ENCODE measurements around the gene FBXL16.
A peak's percentile ranks its signal among the peaks of the same experiment; 100 is the strongest.

FBXL16 gene

DNA sequence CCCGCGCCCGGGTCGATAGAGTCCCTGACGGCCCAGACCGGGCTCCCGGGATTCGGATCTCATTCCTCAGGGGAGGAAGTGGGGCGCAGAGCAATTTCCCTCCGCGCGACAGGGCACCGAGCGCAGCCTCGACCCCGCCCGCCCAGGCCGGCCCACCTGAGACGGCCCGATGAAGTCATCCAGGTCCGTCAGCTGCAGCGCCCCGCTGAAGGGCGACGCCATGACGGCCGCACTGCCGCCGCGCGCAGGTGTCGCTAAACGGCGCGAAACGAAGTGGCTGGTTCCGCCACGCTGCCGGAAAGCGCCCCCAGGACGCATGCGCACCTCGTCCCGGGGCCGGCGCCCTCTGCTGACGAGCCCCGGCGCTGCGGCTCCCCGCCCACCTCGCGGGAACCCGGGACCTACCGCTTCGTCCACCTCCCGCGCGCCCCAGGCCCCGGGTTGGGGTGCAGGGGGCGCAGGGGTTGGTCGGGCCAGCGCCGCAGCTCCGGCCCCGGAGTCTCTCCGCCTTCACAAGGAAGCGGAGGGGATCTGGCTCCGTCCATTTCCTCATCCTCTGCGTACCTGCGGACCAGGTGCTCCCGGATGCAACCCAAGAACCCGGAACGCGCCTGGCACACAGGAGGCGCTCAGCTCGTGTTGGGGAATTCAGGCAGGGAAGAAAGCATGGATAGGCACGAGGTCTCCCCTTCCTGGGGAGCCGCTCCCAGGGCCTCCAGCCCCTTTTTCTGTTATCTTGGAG, 35.3 kb upstream of the FBXL16 start, which contains the start of gene CIAO3 (continued):
- TF ChIP-seq ZNF341 (tag by site-specific recombination; IDR thresholded peaks at IDR 0.05; ENCODE audit: low read depth) (no peak), ZNF16 (tag by site-specific recombination; IDR thresholded peaks at IDR 0.05; ENCODE audit: low read depth) (no peak), SP2 (tag by site-specific recombination; IDR thresholded peaks at IDR 0.05) (peak; percentile 54), ZBTB20 (tag by site-specific recombination; IDR thresholded peaks at IDR 0.05) (peak; percentile 100), ZNF629 (tag by site-specific recombination; IDR thresholded peaks at IDR 0.05) (peak; percentile 97), ZBTB8A (tag by site-specific recombination; IDR thresholded peaks at IDR 0.05) (peak; percentile 81), SCRT2 (tag by site-specific recombination; IDR thresholded peaks at IDR 0.05) (peak; percentile 56), WT1 (tag by site-specific recombination; IDR thresholded peaks at IDR 0.05) (0 out of 2 replicates have a peak, but pooled peaks have one; percentile 15), GLI2 (tag by site-specific recombination; IDR thresholded peaks at IDR 0.05; ENCODE audit: borderline replicate concordance, low read depth) (no peak), KLF8 (tag by site-specific recombination; IDR thresholded peaks at IDR 0.05) (peak; percentile 91), TCF7L2 (IDR thresholded peaks at IDR 0.05; ENCODE audit: borderline replicate concordance, low read depth, low read length) (no peak), ZFP69B (tag by site-specific recombination; IDR thresholded peaks at IDR 0.05) (no peak), ZNF473 (tag by site-specific recombination; IDR thresholded peaks at IDR 0.05) (no peak), ZNF48 (tag by site-specific recombination; IDR thresholded peaks at IDR 0.05) (no peak), ZNF521 (tag by site-specific recombination; IDR thresholded peaks at IDR 0.05) (no peak), ZBTB21 (tag by site-specific recombination; IDR thresholded peaks at IDR 0.05) (peak; percentile 88), ZNF571 (tag by site-specific recombination; IDR thresholded peaks at IDR 0.05) (no peak), ZNF221 (tag by site-specific recombination; IDR thresholded peaks at IDR 0.05; ENCODE audit: borderline replicate concordance) (peak; percentile 18; the same call in 1 of the 2 replicates), ZNF112 (tag by site-specific recombination; IDR thresholded peaks at IDR 0.05) (no peak), ZFHX2 (tag by site-specific recombination; conservative IDR thresholded peaks at IDR 0.05) (peak; percentile 80), ZNF677 (tag by site-specific recombination; IDR thresholded peaks at IDR 0.05) (no peak), ZNF324 (tag by site-specific recombination; IDR thresholded peaks at IDR 0.05) (0 out of 2 replicates have a peak, but pooled peaks have one; percentile 43)
- TF ChIP-seq, protein P1, sequence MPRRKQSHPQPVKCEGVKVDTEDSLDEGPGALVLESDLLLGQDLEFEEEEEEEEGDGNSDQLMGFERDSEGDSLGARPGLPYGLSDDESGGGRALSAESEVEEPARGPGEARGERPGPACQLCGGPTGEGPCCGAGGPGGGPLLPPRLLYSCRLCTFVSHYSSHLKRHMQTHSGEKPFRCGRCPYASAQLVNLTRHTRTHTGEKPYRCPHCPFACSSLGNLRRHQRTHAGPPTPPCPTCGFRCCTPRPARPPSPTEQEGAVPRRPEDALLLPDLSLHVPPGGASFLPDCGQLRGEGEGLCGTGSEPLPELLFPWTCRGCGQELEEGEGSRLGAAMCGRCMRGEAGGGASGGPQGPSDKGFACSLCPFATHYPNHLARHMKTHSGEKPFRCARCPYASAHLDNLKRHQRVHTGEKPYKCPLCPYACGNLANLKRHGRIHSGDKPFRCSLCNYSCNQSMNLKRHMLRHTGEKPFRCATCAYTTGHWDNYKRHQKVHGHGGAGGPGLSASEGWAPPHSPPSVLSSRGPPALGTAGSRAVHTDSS (tag by site-specific recombination; IDR thresholded peaks at IDR 0.05) = no peak
- TF ChIP-seq, protein P2, sequence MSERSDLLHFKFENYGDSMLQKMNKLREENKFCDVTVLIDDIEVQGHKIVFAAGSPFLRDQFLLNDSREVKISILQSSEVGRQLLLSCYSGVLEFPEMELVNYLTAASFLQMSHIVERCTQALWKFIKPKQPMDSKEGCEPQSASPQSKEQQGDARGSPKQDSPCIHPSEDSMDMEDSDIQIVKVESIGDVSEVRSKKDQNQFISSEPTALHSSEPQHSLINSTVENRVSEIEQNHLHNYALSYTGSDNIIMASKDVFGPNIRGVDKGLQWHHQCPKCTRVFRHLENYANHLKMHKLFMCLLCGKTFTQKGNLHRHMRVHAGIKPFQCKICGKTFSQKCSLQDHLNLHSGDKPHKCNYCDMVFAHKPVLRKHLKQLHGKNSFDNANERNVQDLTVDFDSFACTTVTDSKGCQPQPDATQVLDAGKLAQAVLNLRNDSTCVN (tag by site-specific recombination; optimal IDR thresholded peaks at IDR 0.05) = peak; percentile 94
- TF ChIP-seq, protein P3, sequence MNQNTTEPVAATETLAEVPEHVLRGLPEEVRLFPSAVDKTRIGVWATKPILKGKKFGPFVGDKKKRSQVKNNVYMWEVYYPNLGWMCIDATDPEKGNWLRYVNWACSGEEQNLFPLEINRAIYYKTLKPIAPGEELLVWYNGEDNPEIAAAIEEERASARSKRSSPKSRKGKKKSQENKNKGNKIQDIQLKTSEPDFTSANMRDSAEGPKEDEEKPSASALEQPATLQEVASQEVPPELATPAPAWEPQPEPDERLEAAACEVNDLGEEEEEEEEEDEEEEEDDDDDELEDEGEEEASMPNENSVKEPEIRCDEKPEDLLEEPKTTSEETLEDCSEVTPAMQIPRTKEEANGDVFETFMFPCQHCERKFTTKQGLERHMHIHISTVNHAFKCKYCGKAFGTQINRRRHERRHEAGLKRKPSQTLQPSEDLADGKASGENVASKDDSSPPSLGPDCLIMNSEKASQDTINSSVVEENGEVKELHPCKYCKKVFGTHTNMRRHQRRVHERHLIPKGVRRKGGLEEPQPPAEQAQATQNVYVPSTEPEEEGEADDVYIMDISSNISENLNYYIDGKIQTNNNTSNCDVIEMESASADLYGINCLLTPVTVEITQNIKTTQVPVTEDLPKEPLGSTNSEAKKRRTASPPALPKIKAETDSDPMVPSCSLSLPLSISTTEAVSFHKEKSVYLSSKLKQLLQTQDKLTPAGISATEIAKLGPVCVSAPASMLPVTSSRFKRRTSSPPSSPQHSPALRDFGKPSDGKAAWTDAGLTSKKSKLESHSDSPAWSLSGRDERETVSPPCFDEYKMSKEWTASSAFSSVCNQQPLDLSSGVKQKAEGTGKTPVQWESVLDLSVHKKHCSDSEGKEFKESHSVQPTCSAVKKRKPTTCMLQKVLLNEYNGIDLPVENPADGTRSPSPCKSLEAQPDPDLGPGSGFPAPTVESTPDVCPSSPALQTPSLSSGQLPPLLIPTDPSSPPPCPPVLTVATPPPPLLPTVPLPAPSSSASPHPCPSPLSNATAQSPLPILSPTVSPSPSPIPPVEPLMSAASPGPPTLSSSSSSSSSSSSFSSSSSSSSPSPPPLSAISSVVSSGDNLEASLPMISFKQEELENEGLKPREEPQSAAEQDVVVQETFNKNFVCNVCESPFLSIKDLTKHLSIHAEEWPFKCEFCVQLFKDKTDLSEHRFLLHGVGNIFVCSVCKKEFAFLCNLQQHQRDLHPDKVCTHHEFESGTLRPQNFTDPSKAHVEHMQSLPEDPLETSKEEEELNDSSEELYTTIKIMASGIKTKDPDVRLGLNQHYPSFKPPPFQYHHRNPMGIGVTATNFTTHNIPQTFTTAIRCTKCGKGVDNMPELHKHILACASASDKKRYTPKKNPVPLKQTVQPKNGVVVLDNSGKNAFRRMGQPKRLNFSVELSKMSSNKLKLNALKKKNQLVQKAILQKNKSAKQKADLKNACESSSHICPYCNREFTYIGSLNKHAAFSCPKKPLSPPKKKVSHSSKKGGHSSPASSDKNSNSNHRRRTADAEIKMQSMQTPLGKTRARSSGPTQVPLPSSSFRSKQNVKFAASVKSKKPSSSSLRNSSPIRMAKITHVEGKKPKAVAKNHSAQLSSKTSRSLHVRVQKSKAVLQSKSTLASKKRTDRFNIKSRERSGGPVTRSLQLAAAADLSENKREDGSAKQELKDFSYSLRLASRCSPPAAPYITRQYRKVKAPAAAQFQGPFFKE (tag by site-specific recombination; IDR thresholded peaks at IDR 0.05; ENCODE audit: borderline replicate concordance) = peak; percentile 66; the same call in 1 of the 2 replicates
- TF ChIP-seq, protein P4, sequence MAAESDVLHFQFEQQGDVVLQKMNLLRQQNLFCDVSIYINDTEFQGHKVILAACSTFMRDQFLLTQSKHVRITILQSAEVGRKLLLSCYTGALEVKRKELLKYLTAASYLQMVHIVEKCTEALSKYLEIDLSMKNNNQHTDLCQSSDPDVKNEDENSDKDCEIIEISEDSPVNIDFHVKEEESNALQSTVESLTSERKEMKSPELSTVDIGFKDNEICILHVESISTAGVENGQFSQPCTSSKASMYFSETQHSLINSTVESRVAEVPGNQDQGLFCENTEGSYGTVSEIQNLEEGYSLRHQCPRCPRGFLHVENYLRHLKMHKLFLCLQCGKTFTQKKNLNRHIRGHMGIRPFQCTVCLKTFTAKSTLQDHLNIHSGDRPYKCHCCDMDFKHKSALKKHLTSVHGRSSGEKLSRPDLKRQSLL (tag by site-specific recombination; IDR thresholded peaks at IDR 0.05) = peak; percentile 58; the same call in 1 of the 2 replicates
- TF ChIP-seq, protein P5, sequence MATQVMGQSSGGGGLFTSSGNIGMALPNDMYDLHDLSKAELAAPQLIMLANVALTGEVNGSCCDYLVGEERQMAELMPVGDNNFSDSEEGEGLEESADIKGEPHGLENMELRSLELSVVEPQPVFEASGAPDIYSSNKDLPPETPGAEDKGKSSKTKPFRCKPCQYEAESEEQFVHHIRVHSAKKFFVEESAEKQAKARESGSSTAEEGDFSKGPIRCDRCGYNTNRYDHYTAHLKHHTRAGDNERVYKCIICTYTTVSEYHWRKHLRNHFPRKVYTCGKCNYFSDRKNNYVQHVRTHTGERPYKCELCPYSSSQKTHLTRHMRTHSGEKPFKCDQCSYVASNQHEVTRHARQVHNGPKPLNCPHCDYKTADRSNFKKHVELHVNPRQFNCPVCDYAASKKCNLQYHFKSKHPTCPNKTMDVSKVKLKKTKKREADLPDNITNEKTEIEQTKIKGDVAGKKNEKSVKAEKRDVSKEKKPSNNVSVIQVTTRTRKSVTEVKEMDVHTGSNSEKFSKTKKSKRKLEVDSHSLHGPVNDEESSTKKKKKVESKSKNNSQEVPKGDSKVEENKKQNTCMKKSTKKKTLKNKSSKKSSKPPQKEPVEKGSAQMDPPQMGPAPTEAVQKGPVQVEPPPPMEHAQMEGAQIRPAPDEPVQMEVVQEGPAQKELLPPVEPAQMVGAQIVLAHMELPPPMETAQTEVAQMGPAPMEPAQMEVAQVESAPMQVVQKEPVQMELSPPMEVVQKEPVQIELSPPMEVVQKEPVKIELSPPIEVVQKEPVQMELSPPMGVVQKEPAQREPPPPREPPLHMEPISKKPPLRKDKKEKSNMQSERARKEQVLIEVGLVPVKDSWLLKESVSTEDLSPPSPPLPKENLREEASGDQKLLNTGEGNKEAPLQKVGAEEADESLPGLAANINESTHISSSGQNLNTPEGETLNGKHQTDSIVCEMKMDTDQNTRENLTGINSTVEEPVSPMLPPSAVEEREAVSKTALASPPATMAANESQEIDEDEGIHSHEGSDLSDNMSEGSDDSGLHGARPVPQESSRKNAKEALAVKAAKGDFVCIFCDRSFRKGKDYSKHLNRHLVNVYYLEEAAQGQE (tag by site-specific recombination; IDR thresholded peaks at IDR 0.05) = no peak

All from HEK293 (cell line).